Epithelial cell of esophagus (primary cell): ENCODE data around the gene FSD2.

Experiments
- DNase-seq: peaks from one replicate; pipeline ENCODE4 v3.0.0; 2010; ENCODE audit warnings: low read depth
- H3K4me3 ChIP-seq: 2 replicates; pipeline ENCODE4 v1.5.1; 2011; ENCODE audit warnings: mild to moderate bottlenecking, low read length, control low read depth
- CTCF ChIP-seq: IDR thresholded peaks from 2 replicates; pipeline ENCODE4 v1.5.1; 2011; ENCODE audit warnings: low read depth, mild to moderate bottlenecking, low read length, control low read depth, inconsistent platforms; ENCODE audit not compliant: insufficient read depth; ENCODE audit errors: missing control alignments

The FSD2 gene

DNA sequence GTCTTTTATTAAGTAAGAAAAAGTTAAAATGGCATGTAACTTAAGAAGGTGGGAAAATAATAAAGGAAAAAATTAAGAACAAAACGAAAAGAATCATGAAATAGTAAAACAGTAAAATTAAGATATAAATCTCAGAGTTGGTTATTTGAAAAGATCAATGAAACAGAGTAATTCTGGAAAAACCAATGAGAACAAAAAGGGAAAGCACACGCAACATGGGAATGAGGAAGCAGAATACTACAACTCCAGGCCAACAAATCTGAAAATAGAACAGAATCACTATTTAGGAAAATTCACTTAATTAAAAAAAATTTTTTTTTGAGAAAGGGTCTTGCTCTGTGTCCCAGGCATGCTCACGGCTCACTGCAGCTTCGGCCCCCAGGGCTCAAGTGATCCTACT, 34.3 kb upstream of the FSD2 start:
- no peak for TF ChIP-seq CTCF
- no peak overlapping the region for H3K4me3 ChIP-seq
- DNase-seq, result no peak

- H3K4me3 ChIP-seq, result no peak overlapping the region
- no peak for TF ChIP-seq CTCF
- DNase-seq, result no peak
Measured at GRCh38 chr15:82839136-82839535, 33.3 kb upstream of the FSD2 start.

DNA sequence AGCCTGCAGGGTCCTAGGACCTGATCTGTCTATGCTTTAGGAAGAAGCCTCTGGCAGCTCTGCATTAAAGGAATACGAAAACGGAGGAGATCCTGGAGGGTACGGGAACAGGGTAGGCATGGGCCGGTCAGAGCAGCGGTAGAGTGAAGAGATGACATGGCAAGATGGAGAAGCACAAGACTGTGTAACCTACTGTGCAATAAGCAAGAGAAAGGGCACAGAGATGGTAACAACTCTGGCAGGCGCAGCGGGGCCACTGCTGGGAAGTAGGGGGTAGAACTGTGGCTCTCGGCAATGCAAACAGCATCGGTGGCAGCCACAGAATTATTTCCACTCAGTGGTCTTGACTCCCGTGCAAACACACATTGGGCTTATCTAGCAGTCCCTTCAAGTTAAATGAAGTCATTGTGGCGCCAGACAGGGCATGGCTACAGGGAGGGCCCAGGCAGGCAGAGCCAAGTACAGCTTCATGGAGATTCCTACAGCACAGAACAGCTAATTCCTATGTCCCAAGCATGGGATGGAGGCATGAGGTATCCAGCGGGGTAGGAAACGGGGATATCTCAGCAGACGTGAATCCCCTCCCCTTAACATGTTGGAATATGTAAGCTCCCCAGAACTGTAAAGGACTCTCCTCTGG, 32.3 kb upstream of the FSD2 start:
- no peak for TF ChIP-seq CTCF
- H3K4me3 ChIP-seq, result no peak overlapping the region
- DNase-seq, result no peak

DNA sequence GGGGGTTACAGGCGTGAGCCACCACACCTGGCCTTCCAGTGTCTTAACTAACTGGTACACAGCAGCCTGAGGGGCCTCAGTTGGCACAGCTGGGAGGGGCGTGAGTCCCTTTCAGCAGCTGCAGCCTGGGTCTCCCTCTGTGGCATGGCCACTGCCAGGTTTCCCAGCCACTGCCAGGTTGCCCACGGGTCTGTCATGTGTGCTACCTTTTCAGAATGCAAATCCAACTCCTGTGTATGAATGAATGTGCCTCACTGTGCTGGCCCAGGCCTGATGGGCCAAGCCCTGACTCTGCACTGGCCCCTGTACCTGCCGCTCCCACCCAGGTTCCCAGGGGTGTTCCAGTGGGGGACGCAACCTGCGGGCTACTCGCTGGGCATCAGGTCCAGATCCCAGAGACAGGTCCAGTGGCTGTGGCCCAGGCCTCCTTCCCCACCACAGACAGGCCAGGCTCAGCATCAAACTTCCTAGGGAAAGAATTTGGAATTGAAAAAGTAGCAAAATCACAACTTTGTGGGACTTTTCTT, 29.6 kb upstream of the FSD2 start:
- no peak for DNase-seq
- no peak overlapping the region for H3K4me3 ChIP-seq
- TF ChIP-seq CTCF, result no peak

DNA sequence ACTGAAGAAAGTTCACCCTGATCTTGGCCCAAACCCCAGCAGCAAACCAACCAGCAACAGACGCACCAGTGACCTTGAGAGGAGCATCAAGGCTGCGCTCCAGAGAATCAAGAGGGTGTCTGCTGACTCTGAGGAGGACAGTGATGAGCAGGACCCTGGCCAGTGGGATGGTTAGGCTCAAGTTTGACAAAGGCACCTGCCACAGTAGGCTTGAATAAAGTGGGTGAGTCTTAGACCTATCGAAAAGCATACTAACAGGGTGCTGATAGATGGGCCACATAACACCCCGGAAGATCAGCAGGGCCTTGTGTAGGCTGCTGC, 27.5 kb upstream of the FSD2 start:
- no peak overlapping the region for H3K4me3 ChIP-seq
- TF ChIP-seq CTCF, result no peak
- no peak for DNase-seq

DNA sequence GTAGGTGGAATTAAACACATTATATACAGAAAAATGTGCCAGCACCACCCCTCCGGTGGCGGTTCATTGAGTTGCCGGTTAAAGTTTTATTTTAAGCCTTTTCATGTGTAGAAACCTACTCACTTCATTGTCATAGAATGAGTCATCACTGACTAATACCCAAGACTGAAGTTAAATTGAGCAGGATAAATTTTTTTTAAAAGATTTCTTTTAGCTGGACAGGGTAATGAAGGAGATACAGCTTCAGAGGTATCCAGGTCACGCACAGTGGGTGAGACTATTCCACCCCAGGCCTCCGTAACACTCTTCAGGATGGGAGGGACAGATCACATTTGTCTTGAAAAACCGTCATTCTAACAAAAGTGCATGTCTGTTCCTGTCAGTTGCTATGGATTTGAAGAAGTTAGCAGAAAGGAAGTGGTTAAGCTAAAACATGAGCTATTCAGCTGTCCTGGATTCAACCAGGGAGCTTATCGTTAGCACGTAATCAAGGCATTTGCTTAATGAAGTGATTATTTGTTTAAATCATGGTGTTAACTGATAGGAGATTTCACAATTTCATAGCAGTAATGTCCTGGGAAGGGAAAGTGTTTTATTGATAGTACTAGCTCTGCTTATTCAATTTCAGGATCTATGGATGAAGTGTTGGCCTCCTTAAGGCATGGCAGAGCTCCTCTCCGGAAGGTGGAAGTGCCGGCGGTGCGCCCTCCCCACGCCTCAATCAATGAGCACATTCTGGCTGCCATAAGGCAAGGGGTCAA, 26.9 kb upstream of the FSD2 start:
- peak; percentile 89 for DNase-seq
- no peak overlapping the region for H3K4me3 ChIP-seq
- peak; percentile 9 for TF ChIP-seq CTCF

DNA sequence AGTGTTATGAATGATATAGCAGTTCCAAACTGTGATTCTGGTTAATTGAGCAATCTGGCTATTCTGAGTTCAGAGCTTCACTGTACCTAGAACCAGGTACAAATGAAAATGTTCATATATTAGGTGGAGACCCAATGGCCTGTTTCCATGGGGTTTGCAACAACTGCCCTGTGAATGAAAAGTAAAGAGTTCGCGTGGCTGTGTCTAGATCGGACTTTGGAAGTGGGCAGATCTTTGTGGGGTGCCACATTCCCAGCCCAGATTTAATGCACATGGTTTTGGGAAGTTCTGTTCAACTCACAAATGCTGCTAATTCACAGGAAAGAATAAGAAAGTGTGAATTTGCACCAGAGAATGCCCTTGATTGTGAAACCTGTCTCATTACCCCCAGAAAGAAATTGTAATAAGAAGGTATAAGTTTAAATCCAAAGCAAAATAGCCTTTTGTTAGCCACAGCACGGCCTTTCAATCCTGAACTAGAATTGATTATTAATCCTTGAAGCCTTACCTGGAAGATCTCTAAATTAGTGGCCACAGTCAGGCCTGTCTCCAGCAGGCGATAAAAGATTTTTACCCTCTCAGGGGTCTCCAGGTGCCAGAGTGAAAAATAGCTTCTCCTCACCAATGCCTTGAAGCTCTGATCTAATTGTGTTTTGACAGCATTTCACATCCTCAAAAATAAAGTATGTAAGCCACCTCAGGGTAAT, 26.2 kb upstream of the FSD2 start:
- no peak for TF ChIP-seq CTCF
- H3K4me3 ChIP-seq, result no peak overlapping the region
- no peak for DNase-seq
